HCT116 (cell line): ENCODE data around the gene PEMT. TPM values are rescaled to one million over a fixed set of nuclear protein-coding genes. Genes with fewer than 3 reads are reported as not detected.

Experiments used
- ATAC-seq: fragments of 200-7000 bp; cut with Tn5 transposase; 2 replicates; pipeline ENCODE4 v1.9.1; 2020; ENCODE audit warnings: mild to moderate bottlenecking, moderate library complexity
- BruUV-seq: library from RNA; stranded (reverse); fragments of 400-500 nt; replicated peaks from 2 replicates; lab custom pipeline; 2021; lab: Mats Ljungman, UMichigan
- CTCF ChIA-PET: fragments of 300-600 bp; sonication (Branson Sonifier 250); formaldehyde crosslinking; loops from one replicate; lab custom pipeline; 2021; ENCODE audit warnings: antibody characterized with exemption; lab: Charles Lee
- POLR2A ChIA-PET: fragments of 300-600, 350-600 bp; sonication (Branson Sonifier 250); formaldehyde crosslinking; loops from one replicate; lab custom pipeline; 2021; ENCODE audit warnings: antibody characterized with exemption; lab: Charles Lee
- RAD21 ChIA-PET, 2 experiments: fragments of 300-600 bp; sonication (Branson Sonifier 250); formaldehyde crosslinking; loops; one replicate each; lab custom pipeline; 2023; ENCODE audit warnings: low total read pairs in 2 of 2; ENCODE audit not compliant: uncharacterized antibody in 2 of 2, unreplicated experiment in 2 of 2, low non-redundant PET in 1 of 2; lab: Charles Lee
- DNase-seq: peaks from one replicate; pipeline ENCODE4 v3.0.0-alpha.2; 2010; ENCODE audit warnings: low read depth, low spot score
- H2AFZ ChIP-seq: fragments of 200-600 bp; shearing (Covaris generic), sonication (generic); 2 replicates; pipeline ENCODE4 v1.6.1; 2017; ENCODE audit warnings: low read depth, mixed run types, mixed read lengths, antibody characterized with exemption, low read length; ENCODE audit not compliant: poor library complexity, severe bottlenecking
- H3K27ac ChIP-seq: 2 replicates; pipeline ENCODE4 v1.5.1; 2012; ENCODE audit warnings: low read depth, low read length
- H3K27me3 ChIP-seq: fragments of 200-600 bp; sonication (generic); 2 replicates; pipeline ENCODE4 v1.6.1; 2016; ENCODE audit warnings: mixed run types, low read length, mixed read lengths; ENCODE audit not compliant: insufficient read depth
- H3K36me3 ChIP-seq, 2 experiments: fragments of 200-500 bp in 1 of 2; fragments of 200-600 bp in 1 of 2; sonication (Bioruptor generic) in 1 of 2; sonication (generic) in 1 of 2; 2 replicates each; pipeline versions ENCODE4 v1.5.1 to v1.6.1; 2014 to 2016; ENCODE audit warnings: low read length in 2 of 2, inconsistent platforms in 1 of 2, mixed read lengths in 1 of 2, mixed run types in 1 of 2; ENCODE audit not compliant: insufficient read depth in 2 of 2, control insufficient read depth in 1 of 2
- H3K4me1 ChIP-seq, 2 experiments: fragments of 200-600 bp in 1 of 2; sonication (generic) in 1 of 2; 2 replicates each; pipeline versions ENCODE4 v1.5.1 to v1.6.1; 2012 to 2017; ENCODE audit warnings: low read length in 2 of 2, inconsistent platforms in 1 of 2, mild to moderate bottlenecking in 1 of 2, mixed read lengths in 1 of 2, mixed run types in 1 of 2, moderate library complexity in 1 of 2; ENCODE audit not compliant: insufficient read depth in 2 of 2, control insufficient read depth in 1 of 2
- H3K4me2 ChIP-seq: fragments of 200-600 bp; sonication (generic); 2 replicates; pipeline ENCODE4 v1.6.1; 2017; ENCODE audit warnings: mixed run types, low read length, mixed read lengths
- H3K4me3 ChIP-seq, 2 experiments: fragments of 200-600 bp in 1 of 2; sonication (generic) in 1 of 2; replicated peaks in 1 of 2; 2 replicates each; pipeline ENCODE4 v1.5.1; 2011 to 2016; ENCODE audit warnings: low read length in 2 of 2, control low read depth in 1 of 2, low read depth in 1 of 2, mild to moderate bottlenecking in 1 of 2, mixed read lengths in 1 of 2, mixed run types in 1 of 2
- H3K79me2 ChIP-seq: fragments of 200-600 bp; sonication (generic); 2 replicates; pipeline ENCODE4 v1.6.1; 2017; ENCODE audit warnings: mild to moderate bottlenecking, mixed run types, low read length, moderate library complexity, mixed read lengths; ENCODE audit not compliant: insufficient read depth
- H3K9ac ChIP-seq: fragments of 200-600 bp; sonication (generic); 2 replicates; pipeline ENCODE4 v1.6.1; 2016; ENCODE audit warnings: low read length, mixed read lengths
- H3K9me2 ChIP-seq: fragments of 200-600 bp; sonication (generic), shearing (Covaris generic); 2 replicates; pipeline ENCODE4 v1.6.1; 2017; ENCODE audit warnings: mixed run types, mild to moderate bottlenecking, moderate library complexity; ENCODE audit not compliant: insufficient read depth
- H3K9me3 ChIP-seq, 2 experiments: fragments of 200-500 bp in 1 of 2; fragments of 200-600 bp in 1 of 2; sonication (Bioruptor generic) in 1 of 2; sonication (generic) in 1 of 2; 2 replicates each; pipeline ENCODE4 v1.6.1; 2014 to 2017; ENCODE audit warnings: low read length in 2 of 2, mixed read lengths in 2 of 2, inconsistent platforms in 1 of 2, low read depth in 1 of 2, mild to moderate bottlenecking in 1 of 2, mixed run types in 1 of 2, moderate library complexity in 1 of 2; ENCODE audit not compliant: control insufficient read depth in 1 of 2, insufficient read depth in 1 of 2
- H4K20me1 ChIP-seq: fragments of 200-600 bp; sonication (generic), shearing (Covaris generic); 2 replicates; pipeline ENCODE4 v1.6.1; 2017; ENCODE audit warnings: mixed run types, mild to moderate bottlenecking, moderate library complexity; ENCODE audit not compliant: insufficient read depth
- EGR1 ChIP-seq: IDR thresholded peaks from 2 replicates; pipeline ENCODE4 v1.6.1; 2012; ENCODE audit warnings: low read depth
- SIN3A ChIP-seq: IDR thresholded peaks from 2 replicates; pipeline ENCODE4 v1.6.1; 2012; ENCODE audit warnings: low read depth
- SP1 ChIP-seq: IDR thresholded peaks from 2 replicates; pipeline ENCODE4 v1.6.1; 2012; ENCODE audit warnings: low read depth
- SRF ChIP-seq: IDR thresholded peaks from 2 replicates; pipeline ENCODE4 v1.6.1; 2012; ENCODE audit warnings: low read depth
- intact Hi-C: fragments of 100-400 bp; cut with micrococcal nuclease; formaldehyde crosslinking; loops from 2 replicates; pipeline ENCODE4 v1.10.0; 2022
- total RNA-seq: library from RNA; stranded (reverse); gene quantifications from one replicate; pipeline ENCODE4 v1.2.1, GENCODE V29; 2021; ENCODE audit not compliant: unreplicated experiment
- TF ChIP-seq, protein P1 (sequence below): IDR thresholded peaks from 2 replicates; pipeline ENCODE4 v1.6.1; 2012; ENCODE audit warnings: low read depth

PEMT gene
- total RNA-seq, 1 experiment from 2014 or later, result 52.1 TPM

DNA sequence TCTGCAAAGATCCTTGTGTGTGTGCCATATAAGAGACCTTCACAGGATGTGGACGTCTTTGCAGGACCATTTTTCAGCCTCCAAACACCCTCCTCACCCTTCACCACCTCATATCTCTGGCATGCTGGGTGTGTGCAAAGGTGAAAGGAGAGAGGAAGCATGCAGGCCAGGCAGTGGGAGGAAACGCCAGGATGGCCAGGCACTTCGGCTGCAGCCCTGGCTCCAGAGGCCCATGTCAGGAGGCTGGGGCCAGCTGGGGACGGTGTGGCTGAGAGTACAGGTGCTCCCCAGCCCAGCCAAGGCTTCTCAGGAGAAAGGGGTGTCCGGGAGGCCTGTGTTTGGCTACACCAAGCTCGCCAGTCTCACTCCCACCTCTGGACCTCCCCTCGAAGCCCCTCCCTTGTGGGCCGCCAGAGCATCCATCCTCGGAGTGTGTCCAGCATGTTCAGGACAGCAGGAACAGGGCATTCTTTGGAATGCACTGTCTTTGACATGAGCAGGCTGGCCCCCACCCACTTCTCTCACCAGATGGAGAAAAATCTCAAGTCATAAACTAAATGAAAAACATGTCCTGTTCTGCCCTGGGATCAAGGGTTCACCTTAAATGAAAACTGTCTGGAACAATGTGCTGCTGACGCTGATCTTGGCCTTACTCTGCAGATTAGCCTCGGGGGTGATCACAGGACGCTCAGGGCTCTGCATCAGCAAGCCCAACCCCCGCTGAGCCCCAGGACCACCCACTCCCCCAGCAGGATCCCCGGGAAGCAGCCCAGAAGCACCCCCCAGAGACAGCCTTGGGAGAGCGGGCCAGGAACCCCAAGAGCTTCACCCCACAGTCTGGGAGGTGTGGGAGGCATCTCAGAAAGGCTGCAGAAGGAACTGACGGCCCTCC lies 15.9 kb downstream of the PEMT start:
- ChIA-PET CTCF (no interaction called here), POLR2A (no interaction called here)
- H3K4me2 ChIP-seq, result no peak overlapping the region; the same call in 1 of the 2 replicates

DNA sequence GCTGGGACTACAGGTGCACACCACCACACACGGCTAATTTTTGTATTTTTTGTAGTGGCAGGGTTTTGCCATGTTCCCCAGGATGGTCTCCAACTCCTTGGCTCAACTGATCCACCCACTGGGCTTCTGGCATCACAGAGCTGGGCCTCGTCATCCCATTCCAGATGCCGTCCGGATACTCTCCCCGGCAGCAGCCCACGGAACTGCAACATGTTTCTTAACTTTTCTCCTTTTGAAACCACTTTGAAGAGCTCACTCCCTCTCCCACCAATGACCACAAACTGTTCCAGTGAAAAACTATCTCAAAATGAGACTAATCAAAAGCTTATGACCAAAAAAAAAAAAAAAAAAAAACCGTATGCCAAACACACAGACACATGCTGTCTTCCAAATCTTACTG lies 17.6 kb downstream of the PEMT start:
- no peak overlapping the region for H3K4me3 ChIP-seq

More for the DNA sequence above, 15.9 kb downstream of the PEMT start:
- RAD21 ChIA-PET, result no interaction called here
- Histone ChIP-seq H4K20me1 (no peaks in the 10 kb centered on the region), H3K9me2 (no peaks in the 10 kb centered on the region), H3K9me3 (no peaks in the 10 kb centered on the region), H3K27me3 (no peaks in the 10 kb centered on the region), H3K36me3 (no peaks in the 10 kb centered on the region)
- no peak for ATAC-seq
- BruUV-seq, result no TSS peak
- TF ChIP-seq SP1, result no peak
- no peak for TF ChIP-seq EGR1
- TF ChIP-seq SRF, result no peak
- TF ChIP-seq, all 23 proteins: peak for 0
- H3K79me2 ChIP-seq, result no peaks in the 10 kb centered on the region
- no peak overlapping the region for H2AFZ ChIP-seq
- no peak overlapping the region for H3K4me3 ChIP-seq
- no peak for DNase-seq
- H3K27ac ChIP-seq, result no peak overlapping the region
- H3K4me1 ChIP-seq, result peaks cover 1 to 18% of the 10 kb centered on the region in 2 experiments; a peak in 3 of 4 replicates
- H3K9ac ChIP-seq, result no peak overlapping the region
- intact Hi-C loops, result no loop called here

More for the DNA sequence above, 17.6 kb downstream of the PEMT start:
- ChIA-PET POLR2A (no interaction called here), RAD21 (interaction anchor here in 1 of 2 experiments (0.6 kb wide), 1 partner anchor 164 kb away, joined by 3 read pairs; no protein-coding TSS in a partner anchor), CTCF (interaction anchor here (3.1 kb wide), 1 partner anchor 77 kb away, joined by 13 read pairs; the partner anchor contains the start of gene RASD1)
- no peak overlapping the region for H3K27ac ChIP-seq
- no peaks in the 10 kb centered on the region for H3K36me3 ChIP-seq
- no peaks in the 10 kb centered on the region for H3K9me3 ChIP-seq
- H3K4me2 ChIP-seq, result no peak overlapping the region
- intact Hi-C loops, result loop anchor here (5.0 kb wide), 1 partner anchor 572 kb away; no protein-coding TSS in a partner anchor
- H2AFZ ChIP-seq, result no peak overlapping the region
- H3K79me2 ChIP-seq, result no peaks in the 10 kb centered on the region
- no peak for TF ChIP-seq SIN3A
- TF ChIP-seq, protein P1, sequence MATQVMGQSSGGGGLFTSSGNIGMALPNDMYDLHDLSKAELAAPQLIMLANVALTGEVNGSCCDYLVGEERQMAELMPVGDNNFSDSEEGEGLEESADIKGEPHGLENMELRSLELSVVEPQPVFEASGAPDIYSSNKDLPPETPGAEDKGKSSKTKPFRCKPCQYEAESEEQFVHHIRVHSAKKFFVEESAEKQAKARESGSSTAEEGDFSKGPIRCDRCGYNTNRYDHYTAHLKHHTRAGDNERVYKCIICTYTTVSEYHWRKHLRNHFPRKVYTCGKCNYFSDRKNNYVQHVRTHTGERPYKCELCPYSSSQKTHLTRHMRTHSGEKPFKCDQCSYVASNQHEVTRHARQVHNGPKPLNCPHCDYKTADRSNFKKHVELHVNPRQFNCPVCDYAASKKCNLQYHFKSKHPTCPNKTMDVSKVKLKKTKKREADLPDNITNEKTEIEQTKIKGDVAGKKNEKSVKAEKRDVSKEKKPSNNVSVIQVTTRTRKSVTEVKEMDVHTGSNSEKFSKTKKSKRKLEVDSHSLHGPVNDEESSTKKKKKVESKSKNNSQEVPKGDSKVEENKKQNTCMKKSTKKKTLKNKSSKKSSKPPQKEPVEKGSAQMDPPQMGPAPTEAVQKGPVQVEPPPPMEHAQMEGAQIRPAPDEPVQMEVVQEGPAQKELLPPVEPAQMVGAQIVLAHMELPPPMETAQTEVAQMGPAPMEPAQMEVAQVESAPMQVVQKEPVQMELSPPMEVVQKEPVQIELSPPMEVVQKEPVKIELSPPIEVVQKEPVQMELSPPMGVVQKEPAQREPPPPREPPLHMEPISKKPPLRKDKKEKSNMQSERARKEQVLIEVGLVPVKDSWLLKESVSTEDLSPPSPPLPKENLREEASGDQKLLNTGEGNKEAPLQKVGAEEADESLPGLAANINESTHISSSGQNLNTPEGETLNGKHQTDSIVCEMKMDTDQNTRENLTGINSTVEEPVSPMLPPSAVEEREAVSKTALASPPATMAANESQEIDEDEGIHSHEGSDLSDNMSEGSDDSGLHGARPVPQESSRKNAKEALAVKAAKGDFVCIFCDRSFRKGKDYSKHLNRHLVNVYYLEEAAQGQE, result no peak
- H3K27me3 ChIP-seq, result no peaks in the 10 kb centered on the region
- DNase-seq (no peak), ATAC-seq (no peak)
- no TSS peak for BruUV-seq
- H4K20me1 ChIP-seq, result no peaks in the 10 kb centered on the region
- H3K4me1 ChIP-seq, result peaks cover 0 to 8% of the 10 kb centered on the region in 2 experiments; a peak in 1 of 4 replicates
- H3K9ac ChIP-seq, result no peak overlapping the region
- H3K9me2 ChIP-seq, result no peaks in the 10 kb centered on the region
